SK-N-SH (cell line): ENCODE measurements around the gene TNFSF13. TPM values are rescaled to one million over a fixed set of nuclear protein-coding genes. Genes with fewer than 3 reads are reported as not detected.

Source experiments
- CTCF ChIA-PET: fragments of 300-600, 350-600 bp; formaldehyde crosslinking; extraction: SDS; loops from one replicate; lab custom pipeline; 2021; lab: Yijun Ruan, JAX
- POLR2A ChIA-PET: fragments of 350-600 bp; sonication (Branson Sonifier 250); formaldehyde crosslinking; extraction: SDS; loops from one replicate; lab custom pipeline; 2020; ENCODE audit warnings: antibody characterized with exemption, inconsistent platforms; lab: Yijun Ruan, JAX
- DNase-seq: peaks from one replicate; pipeline ENCODE4 v3.0.0; 2012
- H2AFZ ChIP-seq: fragments of 200-600 bp; sonication (generic); 2 replicates; pipeline ENCODE4 v1.8.1; 2016; ENCODE audit warnings: antibody characterized with exemption, mild to moderate bottlenecking, low read depth
- H3F3A ChIP-seq: fragments of 200-600 bp; sonication (generic); replicated peaks from 2 replicates; pipeline ENCODE3; 2016; ENCODE audit warnings: antibody characterized with exemption, mild to moderate bottlenecking; ENCODE audit not compliant: insufficient read depth
- H3K27ac ChIP-seq, 2 experiments: fragments of 200-500 bp in 1 of 2; fragments of 200-600 bp in 1 of 2; sonication (Bioruptor generic) in 1 of 2; sonication (generic), shearing (Covaris generic) in 1 of 2; 2 replicates each; pipeline versions ENCODE4 v1.5.1 to v1.6.1; 2014 to 2016; ENCODE audit warnings: low read depth in 2 of 2, inconsistent platforms in 1 of 2, low read length in 1 of 2, mild to moderate bottlenecking in 1 of 2, mixed read lengths in 1 of 2
- H3K27me3 ChIP-seq: fragments of 200-600 bp; sonication (generic), shearing (Covaris generic); 2 replicates; pipeline ENCODE4 v1.6.1; 2016; ENCODE audit warnings: mixed run types; ENCODE audit not compliant: insufficient read depth
- H3K36me3 ChIP-seq, 2 experiments: fragments of 200-500 bp in 1 of 2; fragments of 200-600 bp in 1 of 2; sonication (Bioruptor generic) in 1 of 2; sonication (generic) in 1 of 2; replicated peaks in 1 of 2; 2 replicates each; pipeline versions ENCODE3 to v1.5.1; 2014 to 2016; ENCODE audit warnings: low read length in 1 of 2, mild to moderate bottlenecking in 1 of 2; ENCODE audit not compliant: insufficient read depth in 2 of 2, control insufficient read depth in 1 of 2
- H3K4me1 ChIP-seq, 2 experiments: fragments of 200-500 bp in 1 of 2; fragments of 200-600 bp in 1 of 2; sonication (Bioruptor generic) in 1 of 2; sonication (generic), shearing (Covaris generic) in 1 of 2; 2 replicates each; pipeline versions ENCODE4 v1.5.1 to v1.6.1; 2014 to 2016; ENCODE audit warnings: low read depth in 1 of 2, low read length in 1 of 2, mixed run types in 1 of 2; ENCODE audit not compliant: insufficient read depth in 2 of 2, control insufficient read depth in 1 of 2
- H3K4me2 ChIP-seq: fragments of 200-600 bp; sonication (generic), shearing (Covaris generic); 2 replicates; pipeline ENCODE4 v1.6.1; 2017; ENCODE audit warnings: mixed run types
- H3K4me3 ChIP-seq, 2 experiments: fragments of 200-500 bp in 1 of 2; fragments of 200-600 bp in 1 of 2; sonication (Bioruptor generic) in 1 of 2; sonication (generic), shearing (Covaris generic) in 1 of 2; 2 replicates each; pipeline versions ENCODE4 v1.5.1 to v1.8.1; 2014 to 2016; ENCODE audit warnings: low read depth in 2 of 2, inconsistent platforms in 1 of 2, low read length in 1 of 2, mild to moderate bottlenecking in 1 of 2, mixed read lengths in 1 of 2, moderate library complexity in 1 of 2
- H3K79me2 ChIP-seq: fragments of 200-600 bp; sonication (generic); 2 replicates; pipeline ENCODE4 v1.8.1; 2017; ENCODE audit warnings: mild to moderate bottlenecking; ENCODE audit not compliant: insufficient read depth
- H3K9ac ChIP-seq: fragments of 200-600 bp; sonication (generic); 2 replicates; pipeline ENCODE4 v1.6.1; 2017; ENCODE audit warnings: mixed run types
- H3K9me2 ChIP-seq: fragments of 200-600 bp; sonication (generic); 2 replicates; pipeline ENCODE4 v1.6.1; 2017; ENCODE audit warnings: mixed run types
- H3K9me3 ChIP-seq: fragments of 200-600 bp; sonication (generic); 2 replicates; pipeline ENCODE4 v1.6.1; 2017; ENCODE audit warnings: mixed run types, mild to moderate bottlenecking, moderate library complexity
- H4K20me1 ChIP-seq: fragments of 200-600 bp; sonication (generic); 2 replicates; pipeline ENCODE4 v1.6.1; 2017; ENCODE audit warnings: mild to moderate bottlenecking, mixed run types; ENCODE audit not compliant: insufficient read depth
- CHD2 ChIP-seq: fragments of 150-350 bp; IDR thresholded peaks from 2 replicates; pipeline ENCODE4 v1.6.1; 2018; ENCODE audit warnings: low read length; ENCODE audit not compliant: partially characterized antibody
- FOSL2 ChIP-seq: IDR thresholded peaks from 2 replicates; pipeline ENCODE4 v1.4.0; 2012; ENCODE audit warnings: low read depth, mild to moderate bottlenecking, moderate library complexity, borderline replicate concordance
- FOXM1 ChIP-seq: IDR thresholded peaks from 2 replicates; pipeline ENCODE4 v1.4.0; 2012; ENCODE audit warnings: low read depth, mild to moderate bottlenecking
- GABPA ChIP-seq: IDR thresholded peaks from 2 replicates; pipeline ENCODE4 v1.4.0; 2012; ENCODE audit warnings: low read depth, mild to moderate bottlenecking
- JUND ChIP-seq: IDR thresholded peaks from 2 replicates; pipeline ENCODE4 v1.4.0; 2012
- MEF2A ChIP-seq: IDR thresholded peaks from 2 replicates; pipeline ENCODE4 v1.4.0; 2012; ENCODE audit warnings: low read depth, borderline replicate concordance
- POLR2AphosphoS5 ChIP-seq: IDR thresholded peaks from 2 replicates; pipeline ENCODE4 v1.6.1; 2012; ENCODE audit warnings: low read depth, low read length
- RXRA ChIP-seq: IDR thresholded peaks from 2 replicates; pipeline ENCODE4 v1.4.0; 2012; ENCODE audit warnings: low read depth, mild to moderate bottlenecking, borderline replicate concordance
- SMC3 ChIP-seq: IDR thresholded peaks from 2 replicates; pipeline ENCODE4 v1.6.1; 2012; ENCODE audit warnings: low read depth, low read length, improper control_type of control experiment
- TAF1 ChIP-seq: IDR thresholded peaks from 2 replicates; pipeline ENCODE4 v1.6.1; 2012; ENCODE audit warnings: low read depth, mild to moderate bottlenecking, low read length, moderate library complexity, borderline replicate concordance
- YY1 ChIP-seq: IDR thresholded peaks from 2 replicates; pipeline ENCODE4 v1.4.0; 2012; ENCODE audit warnings: low read depth, mild to moderate bottlenecking
- WGBS: methylation state at CpG from one replicate; pipeline ENCODE4 v1.1.6; 2017; ENCODE audit warnings: low lambda C conversion rate; 5-methylcytosine and 5-hydroxymethylcytosine counted together
- polyA plus RNA-seq, 3 experiments: library from polyadenylated mRNA; depleted of rRNA; stranded (reverse); fragments of >200 nt; gene quantifications; 2 replicates each; pipeline ENCODE4 v1.2.3, GENCODE V29; 2012
- TF ChIP-seq, protein P1 (sequence below): fragments of 200-600 bp; sonication (generic); IDR thresholded peaks from 2 replicates; pipeline ENCODE4 v1.6.1; 2017; ENCODE audit warnings: antibody characterized with exemption, mild to moderate bottlenecking, moderate library complexity
- TF ChIP-seq, protein P2 (sequence below): fragments of 150-350 bp; IDR thresholded peaks from 2 replicates; pipeline ENCODE4 v1.6.1; 2017; ENCODE audit warnings: antibody characterized with exemption, low read length, low read depth, borderline replicate concordance
- TF ChIP-seq, protein P3 (sequence below): IDR thresholded peaks from 2 replicates; pipeline ENCODE4 v1.4.0; 2012; ENCODE audit warnings: low read depth, borderline replicate concordance
- TF ChIP-seq, protein P4 (sequence below): IDR thresholded peaks from 2 replicates; pipeline ENCODE4 v1.4.0; 2012; ENCODE audit warnings: low read depth, borderline replicate concordance
- TF ChIP-seq, protein P5 (sequence below): IDR thresholded peaks from 2 replicates; pipeline ENCODE4 v1.4.0; 2012; ENCODE audit warnings: low read depth

The TNFSF13 gene
- polyA plus RNA-seq, 1 of the 3 experiments (the other 2 are of a cell fraction) = 2.1 TPM

DNA sequence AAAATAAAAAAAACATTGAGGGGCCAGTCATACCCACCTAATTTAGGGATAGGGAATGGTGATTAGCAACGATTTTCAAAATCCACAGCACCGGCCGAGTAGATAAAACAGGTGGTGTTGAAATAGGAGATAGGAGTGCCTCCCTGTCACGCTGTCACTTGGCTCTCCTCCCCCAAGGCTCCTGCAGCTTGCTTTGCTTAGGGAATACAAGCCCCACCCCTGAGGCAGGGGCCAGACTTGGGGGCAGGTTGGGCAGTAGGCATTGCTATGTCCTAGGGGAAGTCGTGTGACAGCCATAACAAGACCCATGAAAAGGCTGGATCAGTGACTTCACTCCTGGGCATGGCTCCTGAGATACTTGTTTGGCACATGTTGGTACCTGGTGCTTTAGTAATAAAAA, 48.6 kb upstream of the TNFSF13 start:
- Histone ChIP-seq H3K27ac (no peak overlapping the region), H3K4me1 (no peaks in the 10 kb centered on the region), H3K9ac (no peak overlapping the region), H3F3A (peaks cover 18% of the 10 kb centered on the region), H3K9me2 (no peaks in the 10 kb centered on the region), H3K27me3 (no peaks in the 10 kb centered on the region), H3K9me3 (no peaks in the 10 kb centered on the region), H4K20me1 (no peaks in the 10 kb centered on the region), H3K4me3 (no peak overlapping the region), H2AFZ (no peak overlapping the region), H3K36me3 (peaks cover 36 to 53% of the 10 kb centered on the region in 2 experiments), H3K4me2 (no peak overlapping the region), H3K79me2 (no peaks in the 10 kb centered on the region)
- DNase-seq = no peak
- 87% methylated on average over 5 of the region's 5 CpGs for WGBS
- POLR2A ChIA-PET = no interaction called here
- CTCF ChIA-PET = interaction anchor here (11.6 kb wide), 1 partner anchor 49 kb away, joined by 236 read pairs; the partner anchor contains the start of genes SENP3 and TNFSF13
- TF ChIP-seq YY1 (no peak), TAF1 (no peak), CHD2 (no peak), MEF2A (no peak), JUND (no peak), POLR2AphosphoS5 (no peak), FOSL2 (no peak), FOXM1 (no peak), SMC3 (no peak), RXRA (no peak), GABPA (no peak)
- TF ChIP-seq, protein P1, sequence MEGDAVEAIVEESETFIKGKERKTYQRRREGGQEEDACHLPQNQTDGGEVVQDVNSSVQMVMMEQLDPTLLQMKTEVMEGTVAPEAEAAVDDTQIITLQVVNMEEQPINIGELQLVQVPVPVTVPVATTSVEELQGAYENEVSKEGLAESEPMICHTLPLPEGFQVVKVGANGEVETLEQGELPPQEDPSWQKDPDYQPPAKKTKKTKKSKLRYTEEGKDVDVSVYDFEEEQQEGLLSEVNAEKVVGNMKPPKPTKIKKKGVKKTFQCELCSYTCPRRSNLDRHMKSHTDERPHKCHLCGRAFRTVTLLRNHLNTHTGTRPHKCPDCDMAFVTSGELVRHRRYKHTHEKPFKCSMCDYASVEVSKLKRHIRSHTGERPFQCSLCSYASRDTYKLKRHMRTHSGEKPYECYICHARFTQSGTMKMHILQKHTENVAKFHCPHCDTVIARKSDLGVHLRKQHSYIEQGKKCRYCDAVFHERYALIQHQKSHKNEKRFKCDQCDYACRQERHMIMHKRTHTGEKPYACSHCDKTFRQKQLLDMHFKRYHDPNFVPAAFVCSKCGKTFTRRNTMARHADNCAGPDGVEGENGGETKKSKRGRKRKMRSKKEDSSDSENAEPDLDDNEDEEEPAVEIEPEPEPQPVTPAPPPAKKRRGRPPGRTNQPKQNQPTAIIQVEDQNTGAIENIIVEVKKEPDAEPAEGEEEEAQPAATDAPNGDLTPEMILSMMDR = no peak
- TF ChIP-seq, protein P2, sequence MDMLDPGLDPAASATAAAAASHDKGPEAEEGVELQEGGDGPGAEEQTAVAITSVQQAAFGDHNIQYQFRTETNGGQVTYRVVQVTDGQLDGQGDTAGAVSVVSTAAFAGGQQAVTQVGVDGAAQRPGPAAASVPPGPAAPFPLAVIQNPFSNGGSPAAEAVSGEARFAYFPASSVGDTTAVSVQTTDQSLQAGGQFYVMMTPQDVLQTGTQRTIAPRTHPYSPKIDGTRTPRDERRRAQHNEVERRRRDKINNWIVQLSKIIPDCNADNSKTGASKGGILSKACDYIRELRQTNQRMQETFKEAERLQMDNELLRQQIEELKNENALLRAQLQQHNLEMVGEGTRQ = no peak
- TF ChIP-seq, protein P3, sequence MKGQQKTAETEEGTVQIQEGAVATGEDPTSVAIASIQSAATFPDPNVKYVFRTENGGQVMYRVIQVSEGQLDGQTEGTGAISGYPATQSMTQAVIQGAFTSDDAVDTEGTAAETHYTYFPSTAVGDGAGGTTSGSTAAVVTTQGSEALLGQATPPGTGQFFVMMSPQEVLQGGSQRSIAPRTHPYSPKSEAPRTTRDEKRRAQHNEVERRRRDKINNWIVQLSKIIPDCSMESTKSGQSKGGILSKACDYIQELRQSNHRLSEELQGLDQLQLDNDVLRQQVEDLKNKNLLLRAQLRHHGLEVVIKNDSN = no peak
- TF ChIP-seq, protein P4, sequence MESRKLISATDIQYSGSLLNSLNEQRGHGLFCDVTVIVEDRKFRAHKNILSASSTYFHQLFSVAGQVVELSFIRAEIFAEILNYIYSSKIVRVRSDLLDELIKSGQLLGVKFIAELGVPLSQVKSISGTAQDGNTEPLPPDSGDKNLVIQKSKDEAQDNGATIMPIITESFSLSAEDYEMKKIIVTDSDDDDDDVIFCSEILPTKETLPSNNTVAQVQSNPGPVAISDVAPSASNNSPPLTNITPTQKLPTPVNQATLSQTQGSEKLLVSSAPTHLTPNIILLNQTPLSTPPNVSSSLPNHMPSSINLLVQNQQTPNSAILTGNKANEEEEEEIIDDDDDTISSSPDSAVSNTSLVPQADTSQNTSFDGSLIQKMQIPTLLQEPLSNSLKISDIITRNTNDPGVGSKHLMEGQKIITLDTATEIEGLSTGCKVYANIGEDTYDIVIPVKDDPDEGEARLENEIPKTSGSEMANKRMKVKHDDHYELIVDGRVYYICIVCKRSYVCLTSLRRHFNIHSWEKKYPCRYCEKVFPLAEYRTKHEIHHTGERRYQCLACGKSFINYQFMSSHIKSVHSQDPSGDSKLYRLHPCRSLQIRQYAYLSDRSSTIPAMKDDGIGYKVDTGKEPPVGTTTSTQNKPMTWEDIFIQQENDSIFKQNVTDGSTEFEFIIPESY = no peak
- TF ChIP-seq, protein P5, sequence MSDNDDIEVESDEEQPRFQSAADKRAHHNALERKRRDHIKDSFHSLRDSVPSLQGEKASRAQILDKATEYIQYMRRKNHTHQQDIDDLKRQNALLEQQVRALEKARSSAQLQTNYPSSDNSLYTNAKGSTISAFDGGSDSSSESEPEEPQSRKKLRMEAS = no peak
